ENCODE measurements around the gene TPI1.

The TPI1 gene

GRCh38 chr12:6824085-6824775, 43.1 kb upstream of the TPI1 start:
- TF ChIP-seq MYC (IDR thresholded peaks at IDR 0.05; ENCODE audit: low read depth, low read length) (no peak), POLR2A (IDR thresholded peaks at IDR 0.05; ENCODE audit: extremely low read depth, insufficient read length) (no peak), CTCF (IDR thresholded peaks at IDR 0.05; ENCODE audit: low read depth, low read length) (no peak)
- TF ChIP-seq, protein P1, sequence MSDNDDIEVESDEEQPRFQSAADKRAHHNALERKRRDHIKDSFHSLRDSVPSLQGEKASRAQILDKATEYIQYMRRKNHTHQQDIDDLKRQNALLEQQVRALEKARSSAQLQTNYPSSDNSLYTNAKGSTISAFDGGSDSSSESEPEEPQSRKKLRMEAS (IDR thresholded peaks at IDR 0.05; ENCODE audit: low read depth, low read length) = no peak
- DNase-seq (ENCODE audit: low read depth) = no peak
- H3K4me3 ChIP-seq (ENCODE audit: low read depth, low read length) = no peak overlapping the region

DNA sequence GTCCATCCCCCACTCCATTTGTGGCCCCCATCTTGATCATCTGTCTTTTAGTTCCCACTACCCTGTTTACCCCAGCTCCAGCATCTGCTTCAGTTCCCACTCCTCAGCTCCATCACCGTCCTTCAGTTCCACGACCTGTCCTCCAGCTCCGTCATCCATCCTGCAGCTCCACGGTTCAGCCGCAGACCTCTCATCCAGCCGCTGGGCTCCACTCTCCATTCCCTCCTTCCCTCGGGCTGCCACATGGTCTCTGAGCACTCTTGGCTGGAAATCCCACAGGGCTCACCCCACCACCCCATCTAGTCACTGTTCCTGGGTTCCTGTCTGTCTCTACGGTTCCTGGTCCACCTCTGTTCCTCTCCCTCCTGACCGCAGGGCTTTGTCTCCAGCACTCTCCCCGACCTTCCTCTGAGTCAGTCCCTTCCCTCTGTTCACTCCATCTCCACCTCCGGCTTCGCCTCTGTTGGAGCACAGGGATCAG, 42.4 kb upstream of the TPI1 start:
- DNase-seq (ENCODE audit: low read depth) = no peak
- no peak overlapping the region for H3K4me3 ChIP-seq (ENCODE audit: low read depth, low read length)
- TF ChIP-seq CTCF (IDR thresholded peaks at IDR 0.05; ENCODE audit: low read depth, low read length) (no peak), POLR2A (IDR thresholded peaks at IDR 0.05; ENCODE audit: extremely low read depth, insufficient read length) (no peak), MYC (IDR thresholded peaks at IDR 0.05; ENCODE audit: low read depth, low read length) (no peak)
- TF ChIP-seq, protein P1 (IDR thresholded peaks at IDR 0.05; ENCODE audit: low read depth, low read length) = no peak

- peak; percentile 69 for TF ChIP-seq MYC (IDR thresholded peaks at IDR 0.05; ENCODE audit: low read depth, low read length)
- TF ChIP-seq, protein P1 (IDR thresholded peaks at IDR 0.05; ENCODE audit: low read depth, low read length) = 0 out of 2 replicates have a peak, but pooled peaks have one; percentile 11
- no peak for TF ChIP-seq POLR2A (IDR thresholded peaks at IDR 0.05; ENCODE audit: extremely low read depth, insufficient read length)
- peak; percentile 89 for TF ChIP-seq CTCF (IDR thresholded peaks at IDR 0.05; ENCODE audit: low read depth, low read length)
- H3K4me3 ChIP-seq (ENCODE audit: low read depth, low read length) = no peak overlapping the region
- DNase-seq (ENCODE audit: low read depth) = peak; percentile 81
Observed at GRCh38 chr12:6825398-6826124, 41.8 kb upstream of the TPI1 start.

DNA sequence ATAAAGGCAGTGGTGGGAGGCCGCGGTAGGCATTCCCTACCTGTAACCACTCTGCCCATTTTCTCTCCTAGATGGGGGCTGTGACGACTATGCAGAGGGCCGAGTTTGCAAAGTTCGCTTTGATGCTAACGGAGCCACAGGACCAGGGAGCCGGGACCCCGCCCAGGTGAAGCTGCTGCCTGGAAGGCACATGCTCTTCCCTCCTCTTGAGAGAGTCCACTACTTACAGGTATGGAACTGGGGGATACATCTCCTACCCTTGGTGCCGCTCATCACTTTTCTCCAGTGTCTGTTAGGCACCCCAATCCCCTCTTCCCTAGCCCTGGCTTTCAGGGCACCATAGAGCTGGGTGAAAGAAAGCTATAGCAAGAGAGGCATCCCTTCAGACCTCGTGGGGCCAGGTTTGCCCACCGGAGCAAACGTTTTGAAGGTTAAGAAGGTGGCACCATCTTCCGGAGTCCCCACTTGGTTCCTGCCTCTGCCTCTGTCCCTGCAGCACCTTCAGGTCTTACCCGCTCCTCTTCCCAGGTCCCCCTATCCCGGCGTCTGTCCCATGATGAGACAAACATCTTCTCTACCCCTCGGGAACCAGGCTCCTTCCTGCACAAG, 41.1 kb upstream of the TPI1 start:
- DNase-seq (ENCODE audit: low read depth) = no peak
- TF ChIP-seq MYC (IDR thresholded peaks at IDR 0.05; ENCODE audit: low read depth, low read length) = no peak
- no peak for TF ChIP-seq POLR2A (IDR thresholded peaks at IDR 0.05; ENCODE audit: extremely low read depth, insufficient read length)
- TF ChIP-seq, protein P1 (IDR thresholded peaks at IDR 0.05; ENCODE audit: low read depth, low read length) = no peak
- TF ChIP-seq CTCF (IDR thresholded peaks at IDR 0.05; ENCODE audit: low read depth, low read length) = no peak
- H3K4me3 ChIP-seq (ENCODE audit: low read depth, low read length) = no peak overlapping the region

DNA sequence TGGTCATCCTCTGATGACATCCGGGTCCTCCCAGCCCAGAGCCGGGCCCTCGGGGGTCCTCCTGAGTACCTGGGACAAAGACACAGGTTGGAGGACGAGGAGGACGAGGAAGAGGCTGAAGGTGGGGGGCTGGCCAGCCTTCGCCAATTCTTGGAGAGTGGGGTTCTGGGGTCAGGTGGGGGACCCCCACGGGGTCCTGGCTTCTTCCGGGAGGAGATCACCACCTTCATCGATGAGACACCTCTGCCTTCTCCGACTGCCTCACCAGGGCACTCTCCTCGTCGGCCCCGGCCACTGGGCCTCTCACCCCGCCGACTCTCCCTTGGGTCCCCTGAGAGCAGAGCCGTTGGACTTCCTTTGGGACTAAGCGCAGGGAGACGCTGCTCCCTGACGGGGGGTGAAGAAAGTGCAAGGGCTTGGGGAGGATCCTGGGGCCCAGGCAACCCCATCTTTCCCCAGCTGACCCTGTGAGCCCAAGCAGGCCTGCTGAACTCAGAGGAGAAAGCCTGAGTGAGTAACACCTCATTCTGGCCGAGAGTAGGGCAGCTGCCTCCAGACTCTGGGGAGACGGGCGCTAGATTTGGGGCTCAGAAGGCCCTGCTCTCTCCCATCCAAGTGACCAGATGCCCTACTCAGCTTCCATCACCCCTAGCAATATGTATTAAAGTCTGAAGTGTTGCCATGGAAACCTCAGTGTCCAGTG, 40.4 kb upstream of the TPI1 start:
- TF ChIP-seq MYC (IDR thresholded peaks at IDR 0.05; ENCODE audit: low read depth, low read length) (no peak), CTCF (IDR thresholded peaks at IDR 0.05; ENCODE audit: low read depth, low read length) (no peak), POLR2A (IDR thresholded peaks at IDR 0.05; ENCODE audit: extremely low read depth, insufficient read length) (no peak)
- TF ChIP-seq, protein P1 (IDR thresholded peaks at IDR 0.05; ENCODE audit: low read depth, low read length) = no peak
- H3K4me3 ChIP-seq (ENCODE audit: low read depth, low read length) = no peak overlapping the region
- DNase-seq (ENCODE audit: low read depth) = no peak
